COLO668 (cell line): ENCODE measurements around the gene TCF7L1.
"Not testable (repeated sequence)": the region's sequence is repeated elsewhere in the genome, so short reads cannot be mapped to it uniquely, and the experiment has no call there.

Experiments
- DNase-seq: peaks from one replicate; lab custom pipeline; 2025; ENCODE audit not compliant: unreplicated experiment; lab: John Stamatoyannopoulos, UW

The TCF7L1 gene

DNA sequence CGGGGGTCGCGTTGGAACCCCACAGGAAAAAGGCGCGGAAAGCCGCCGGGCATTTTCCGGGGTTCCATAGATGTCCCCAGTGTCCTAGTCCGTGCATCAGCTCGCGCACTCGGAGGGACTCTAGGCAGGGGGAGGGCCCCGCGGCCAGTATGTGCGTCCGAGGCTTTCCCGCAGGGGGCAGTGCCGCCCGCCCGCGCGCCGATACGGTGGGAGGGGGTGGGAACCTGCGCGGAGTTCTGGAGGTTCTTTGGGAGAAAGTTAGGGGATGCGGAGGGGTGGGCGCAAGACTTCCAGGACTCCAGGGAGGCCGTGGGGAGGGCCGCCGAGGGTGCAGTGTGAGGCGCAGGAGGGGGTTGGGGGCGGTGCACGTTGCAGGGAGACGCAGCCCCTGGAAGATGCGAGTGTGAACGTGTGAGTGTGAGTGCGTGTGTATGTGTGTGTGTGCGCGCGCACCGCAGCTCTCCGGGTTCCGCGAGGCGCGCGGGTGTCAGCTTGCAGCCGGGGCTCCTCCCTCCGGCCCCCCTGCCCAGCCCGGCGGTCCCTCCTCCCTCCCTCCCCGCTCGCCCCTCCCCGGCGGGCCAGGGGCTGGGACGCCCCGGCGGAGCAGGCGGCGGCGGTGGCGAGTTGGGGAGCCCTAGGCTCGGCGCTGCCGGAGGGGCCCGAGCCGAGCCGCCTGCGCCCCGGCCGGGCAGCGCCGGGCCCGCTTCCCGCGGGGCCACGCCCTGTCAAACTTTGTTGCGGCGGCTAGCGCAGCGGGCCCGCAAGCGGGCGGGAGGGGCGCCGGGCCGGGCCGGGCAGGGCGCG is at the start of gene TCF7L1:
Gene TCF7L1, plus strand, starts transcription at position 559 of the 804 bp plus-strand sequence. CDS start 293 bp downstream, outside the sequence.
- DNase-seq, result peak; percentile 67

GRCh38 chr2:85085563-85085962 is 47.6 kb upstream of the TCF7L1 start:
- DNase-seq, result no peak

- no peak for DNase-seq
Observed at GRCh38 chr2:85087541-85087940, 45.7 kb upstream of the TCF7L1 start.

DNA sequence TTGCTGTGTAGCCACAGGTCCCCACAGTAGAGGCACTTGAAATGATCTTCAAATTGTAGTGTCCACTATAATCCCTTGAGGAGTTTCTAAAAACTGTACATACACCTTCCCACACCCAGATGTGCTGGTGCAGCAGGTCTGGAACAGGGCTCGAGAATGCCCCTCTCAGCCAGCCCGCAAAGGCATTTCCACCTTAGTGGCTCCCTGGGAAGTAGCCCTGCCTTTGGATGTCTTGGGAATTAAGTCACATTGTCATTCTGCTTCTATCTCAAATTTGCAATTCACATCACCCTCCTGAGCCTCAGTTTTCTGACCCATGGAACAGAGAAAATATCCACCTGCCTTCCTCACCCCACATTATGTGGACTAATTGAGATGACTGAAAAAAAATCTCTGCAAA is 44.3 kb upstream of the TCF7L1 start:
- DNase-seq, result no peak

DNA sequence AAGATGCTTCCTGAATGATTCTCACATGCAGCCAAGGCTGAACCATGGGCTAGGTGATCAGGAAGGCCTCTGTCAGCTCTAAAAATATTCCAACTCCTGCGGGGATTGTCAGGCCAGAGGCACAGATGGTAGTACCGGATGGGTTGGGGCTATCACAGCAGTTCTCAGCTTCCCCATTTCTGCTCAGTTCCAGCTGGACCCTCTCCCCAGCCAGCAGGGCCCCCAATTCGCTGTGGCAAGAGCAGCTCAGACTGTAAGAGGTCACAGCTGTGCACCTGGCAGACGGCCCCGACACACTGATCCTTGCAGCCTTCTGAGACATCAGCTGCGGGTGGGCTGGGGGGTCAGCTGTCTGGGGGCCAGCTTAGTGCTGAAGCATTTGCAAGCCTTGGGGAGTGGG is 43.6 kb upstream of the TCF7L1 start:
- DNase-seq, result no peak

DNA sequence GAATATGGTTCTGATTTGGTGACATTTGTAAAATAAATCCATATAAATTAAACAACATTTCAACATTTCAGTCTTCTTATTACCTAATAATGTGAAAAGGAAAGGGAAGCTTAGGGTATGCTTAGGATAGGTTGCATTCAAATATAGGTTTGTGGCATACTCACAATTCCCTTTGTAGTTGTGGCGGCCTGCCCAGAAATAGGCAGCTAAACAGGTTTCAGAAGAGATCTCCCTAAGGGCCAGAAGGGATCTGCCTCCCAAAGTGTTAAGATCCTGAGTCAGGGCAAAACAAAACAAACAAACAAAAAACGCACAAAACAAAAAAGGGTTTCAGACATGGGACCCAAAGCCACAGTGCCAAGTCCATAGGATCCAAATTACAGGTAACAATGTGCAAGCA is 41.4 kb upstream of the TCF7L1 start:
- DNase-seq, result no peak

DNA sequence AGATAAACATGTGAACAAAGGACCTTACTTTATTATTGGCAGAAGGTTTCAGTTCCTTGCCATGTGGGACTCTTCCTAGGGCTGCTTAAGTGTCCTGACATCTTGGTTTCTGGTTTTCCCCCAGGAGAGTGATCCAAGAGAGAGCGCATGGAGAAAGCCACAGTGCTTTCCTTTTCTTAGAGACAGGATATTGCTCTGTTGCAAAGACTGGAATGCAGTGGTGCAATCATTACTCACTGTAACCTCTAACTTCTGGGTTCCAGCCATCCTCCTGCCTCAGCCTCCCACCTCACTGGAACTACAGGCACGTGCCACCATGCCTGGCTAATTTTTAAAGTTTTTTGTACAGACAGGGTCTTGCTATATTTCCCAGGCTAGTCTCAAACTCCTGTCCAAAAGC is 38.1 kb upstream of the TCF7L1 start:
- no peak for DNase-seq

GRCh38 chr2:85096616-85097015 is 36.6 kb upstream of the TCF7L1 start:
- DNase-seq, result no peak

- DNase-seq, result no peak
Observed at GRCh38 chr2:85104228-85104627, 29.0 kb upstream of the TCF7L1 start.

DNA sequence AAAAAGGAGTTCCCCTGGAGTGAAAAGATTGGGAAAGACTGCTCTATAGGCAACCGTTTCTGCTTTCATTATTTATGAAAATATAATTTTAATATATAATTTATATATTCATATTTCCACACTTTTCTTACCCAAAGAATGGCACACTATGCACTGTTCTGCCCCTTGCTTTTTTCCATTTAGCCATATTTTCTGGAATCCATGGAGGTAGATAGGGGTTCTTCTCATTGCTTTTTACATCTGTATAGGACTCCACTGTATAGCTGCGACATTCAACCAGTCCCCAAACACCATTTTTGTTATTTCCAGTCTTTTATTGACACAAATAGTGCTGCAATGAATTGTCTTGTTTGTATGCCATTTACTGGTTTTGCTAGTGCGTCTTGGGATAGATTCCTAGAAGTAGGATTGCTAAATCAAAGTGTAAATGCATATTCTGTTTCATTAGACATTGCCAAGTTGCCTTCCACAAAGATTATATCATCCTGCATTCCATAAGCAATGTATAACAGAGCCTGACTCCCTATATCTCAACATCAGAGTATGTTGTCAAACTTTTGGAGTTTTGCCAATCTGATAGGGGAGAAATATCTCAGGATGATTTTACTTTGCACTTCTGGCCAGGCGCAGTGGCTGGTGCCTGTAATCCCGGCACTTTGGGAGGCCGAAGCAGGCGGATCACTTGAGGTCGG is 26.6 kb upstream of the TCF7L1 start:
- DNase-seq, result no peak

GRCh38 chr2:85110991-85111560 is 22.1 kb upstream of the TCF7L1 start:
- DNase-seq, result no peak

- no peak for DNase-seq
Observed at GRCh38 chr2:85111819-85112281, 21.3 kb upstream of the TCF7L1 start.

GRCh38 chr2:85112906-85113625 is 20.1 kb upstream of the TCF7L1 start:
- no peak for DNase-seq

GRCh38 chr2:85114586-85115330 is 18.4 kb upstream of the TCF7L1 start:
- no peak for DNase-seq

- no peak for DNase-seq
Observed at GRCh38 chr2:85116207-85116606, 17.0 kb upstream of the TCF7L1 start.

GRCh38 chr2:85119900-85120299 is 13.3 kb upstream of the TCF7L1 start:
- DNase-seq, result no peak

DNA sequence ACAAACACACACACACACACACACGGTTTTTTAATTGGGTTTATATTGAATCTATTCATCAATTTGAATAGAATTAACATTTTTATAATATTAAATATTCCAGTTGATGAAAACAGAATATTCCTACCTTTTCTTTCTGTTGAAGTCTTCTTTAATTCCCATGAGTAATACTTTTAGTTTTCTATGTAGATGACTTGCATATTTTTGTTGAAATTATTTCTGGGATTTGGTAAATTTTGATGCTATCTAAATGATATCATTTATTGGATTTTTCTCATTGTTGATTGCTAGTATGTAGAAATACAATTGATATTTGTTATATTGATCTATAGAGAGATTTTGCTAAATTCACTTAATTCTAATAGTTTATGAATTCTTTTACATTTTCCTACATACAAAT is 12.8 kb upstream of the TCF7L1 start:
- DNase-seq, result no peak

GRCh38 chr2:85126462-85126861 is 6.7 kb upstream of the TCF7L1 start:
- not testable (repeated sequence) for DNase-seq

- no peak for DNase-seq
Observed at GRCh38 chr2:85129861-85130260, 3.3 kb upstream of the TCF7L1 start.

GRCh38 chr2:85130407-85130806 is 2.8 kb upstream of the TCF7L1 start:
- DNase-seq, result no peak

- peak; percentile 7 for DNase-seq
Observed at GRCh38 chr2:85131116-85131515, 2.1 kb upstream of the TCF7L1 start.
